CD4-positive, alpha-beta T cell (primary cell): ENCODE data around the gene SPATA2. TPM values are rescaled to one million over a fixed set of nuclear protein-coding genes. Genes with fewer than 3 reads are reported as not detected.

Experiments used
- ATAC-seq: fragments of 200-7000 bp; cut with Tn5 transposase; one replicate; pipeline ENCODE4 v1.10.0; 2022; ENCODE audit warnings: mild to moderate bottlenecking; ENCODE audit not compliant: poor library complexity
- CTCF ChIA-PET: fragments of 350-600 bp; sonication (Branson Sonifier 250); formaldehyde crosslinking; loops from one replicate; lab custom pipeline; 2021; ENCODE audit warnings: antibody characterized with exemption, inconsistent platforms; lab: Charles Lee
- POLR2A ChIA-PET: fragments of 350-600 bp; sonication (Branson Sonifier 250); formaldehyde crosslinking; loops from one replicate; lab custom pipeline; 2021; ENCODE audit warnings: antibody characterized with exemption, inconsistent platforms; lab: Charles Lee
- DNase-seq, 14 experiments: peaks; one replicate each; pipeline ENCODE4 v3.0.0-alpha.2; 2013 to 2020; ENCODE audit warnings: mixed read lengths in 2 of 14
- H3K27ac ChIP-seq, 2 donors: one replicate each; pipeline versions ENCODE4 v1.5.1 to v1.7.0; 2013; ENCODE audit warnings: low read length in 2 of 2, low read depth in 1 of 2, mild to moderate bottlenecking in 1 of 2
- H3K27me3 ChIP-seq, 2 experiments: 1 replicate in 1 of 2; 2 replicates in 1 of 2; pipeline versions ENCODE4 v1.6.1 to v1.7.0; 2013; ENCODE audit warnings: low read length in 2 of 2, control low read depth in 1 of 2, mild to moderate bottlenecking in 1 of 2, moderate library complexity in 1 of 2; ENCODE audit not compliant: insufficient read depth in 2 of 2, control insufficient read depth in 1 of 2
- H3K36me3 ChIP-seq: one replicate; pipeline ENCODE4 v1.6.1; 2013; ENCODE audit warnings: low read length, control low read depth; ENCODE audit not compliant: insufficient read depth
- H3K4me1 ChIP-seq: one replicate; pipeline ENCODE4 v1.6.1; 2013; ENCODE audit warnings: low read length, control low read depth; ENCODE audit not compliant: insufficient read depth
- H3K4me3 ChIP-seq: one replicate; pipeline ENCODE4 v1.5.1; 2013; ENCODE audit warnings: mild to moderate bottlenecking, low read length, moderate library complexity
- H3K9me3 ChIP-seq, 2 experiments: 1 replicate in 1 of 2; 2 replicates in 1 of 2; pipeline versions ENCODE4 v1.6.1 to v1.7.0; 2013; ENCODE audit warnings: low read length in 2 of 2, mild to moderate bottlenecking in 2 of 2, control low read depth in 1 of 2, moderate library complexity in 1 of 2; ENCODE audit not compliant: control insufficient read depth in 1 of 2, insufficient read depth in 1 of 2
- H3K27ac Mint-ChIP-seq: one replicate; pipeline ENCODE4 v1.8.0; 2020; ENCODE audit warnings: mixed read lengths
- H3K27me3 Mint-ChIP-seq: one replicate; pipeline ENCODE4 v1.8.0; 2021; ENCODE audit warnings: mixed read lengths
- H3K36me3 Mint-ChIP-seq: one replicate; pipeline ENCODE4 v1.8.0; 2021; ENCODE audit warnings: low read depth, mixed read lengths
- H3K4me1 Mint-ChIP-seq: one replicate; pipeline ENCODE4 v1.8.0; 2021; ENCODE audit warnings: low read depth, mixed read lengths
- H3K4me3 Mint-ChIP-seq: one replicate; pipeline ENCODE4 v1.8.0; 2020; ENCODE audit warnings: mild to moderate bottlenecking, mixed read lengths
- H3K9me3 Mint-ChIP-seq: one replicate; pipeline ENCODE4 v1.8.0; 2020; ENCODE audit warnings: mixed read lengths
- CTCF ChIP-seq: fragments of 200-600 bp; IDR thresholded peaks from one replicate; pipeline ENCODE4 v1.8.0; 2022; ENCODE audit warnings: antibody characterized with exemption, mild to moderate bottlenecking
- intact Hi-C, 2 experiments: fragments of 100-400 bp; cut with DNase I in 1 of 2; cut with micrococcal nuclease in 1 of 2; formaldehyde crosslinking; loops; one replicate each; pipeline versions ENCODE4 v1.15.1 to v1.9.0; 2023 to 2025; cut with DNase I, micrococcal nuclease
- total RNA-seq, 174 experiments: library from RNA in 2 of 174; stranded (reverse) in 2 of 174; gene quantifications; one replicate each; pipeline ENCODE4 v1.2.3 and lab custom pipeline; 2021 to 2026

Gene SPATA2
- total RNA-seq, 2 experiments from 2014 or later, result 16.0 to 16.4 TPM

- ATAC-seq (no peak), DNase-seq (no peak)
- no peak for TF ChIP-seq CTCF
- ChIA-PET POLR2A (no interaction called here), CTCF (no interaction called here)
- peaks cover 19% of the 10 kb centered on the region for H3K4me1 Mint-ChIP-seq
- Histone ChIP-seq H3K27me3 (no peaks in the 10 kb centered on the region), H3K27ac (no peak overlapping the region), H3K9me3 (no peaks in the 10 kb centered on the region), H3K4me3 (no peak overlapping the region), H3K4me1 (peaks cover 16% of the 10 kb centered on the region), H3K36me3 (peaks cover 15% of the 10 kb centered on the region)
- H3K36me3 Mint-ChIP-seq, result peaks cover 20% of the 10 kb centered on the region
- H3K4me3 Mint-ChIP-seq, result no peak overlapping the region
- no peak overlapping the region for H3K27ac Mint-ChIP-seq
- intact Hi-C loops, result no loop called here
- H3K27me3 Mint-ChIP-seq, result no peaks in the 10 kb centered on the region
- no peaks in the 10 kb centered on the region for H3K9me3 Mint-ChIP-seq
Observed at GRCh38 chr20:49892260-49892659, 23.1 kb downstream of the SPATA2 start.

- intact Hi-C loops, result no loop called here
- no peaks in the 10 kb centered on the region for H3K27me3 ChIP-seq
- ChIA-PET POLR2A (no interaction called here), CTCF (no interaction called here)
- peaks cover 22% of the 10 kb centered on the region for H3K36me3 ChIP-seq
- peaks cover 16% of the 10 kb centered on the region for H3K4me1 ChIP-seq
- H3K4me1 Mint-ChIP-seq, result peaks cover 16% of the 10 kb centered on the region
- H3K9me3 Mint-ChIP-seq, result no peaks in the 10 kb centered on the region
- H3K4me3 Mint-ChIP-seq, result no peak overlapping the region
- DNase-seq, result no peak
- H3K36me3 Mint-ChIP-seq, result peaks cover 26% of the 10 kb centered on the region
- no peak overlapping the region for H3K27ac Mint-ChIP-seq
- no peaks in the 10 kb centered on the region for H3K27me3 Mint-ChIP-seq
- no peak overlapping the region for H3K27ac ChIP-seq
- no peak for TF ChIP-seq CTCF
- no peak overlapping the region for H3K4me3 ChIP-seq
- no peaks in the 10 kb centered on the region for H3K9me3 ChIP-seq
- no peak for ATAC-seq
Observed at GRCh38 chr20:49891476-49892110, 23.7 kb downstream of the SPATA2 start.

- no peaks in the 10 kb centered on the region for H3K9me3 ChIP-seq
- peaks cover 16% of the 10 kb centered on the region for H3K4me1 ChIP-seq
- intact Hi-C loops, result no loop called here
- peaks cover 24% of the 10 kb centered on the region for H3K36me3 ChIP-seq
- Mint-ChIP-seq H3K27me3 (no peaks in the 10 kb centered on the region), H3K4me1 (peaks cover 13% of the 10 kb centered on the region), H3K4me3 (no peak overlapping the region), H3K9me3 (no peaks in the 10 kb centered on the region), H3K27ac (no peak overlapping the region), H3K36me3 (peaks cover 35% of the 10 kb centered on the region)
- CTCF ChIA-PET, result interaction anchor here (0.9 kb wide), 1 partner anchor 279 kb away, joined by 3 read pairs; no protein-coding TSS in a partner anchor
- H3K27me3 ChIP-seq, result no peaks in the 10 kb centered on the region
- POLR2A ChIA-PET, result no interaction called here
- DNase-seq (no peak), ATAC-seq (no peak)
- no peak overlapping the region for H3K27ac ChIP-seq
- no peak for TF ChIP-seq CTCF
- H3K4me3 ChIP-seq, result no peak overlapping the region
Observed at GRCh38 chr20:49890471-49891361, 24.6 kb downstream of the SPATA2 start.
